HG02970 (cell line): ENCODE results near the gene SPATA33.
A peak's percentile ranks its signal among the peaks of the same experiment; 100 is the strongest.
"Not testable (repeated sequence)": the region's sequence is repeated elsewhere in the genome, so short reads cannot be mapped to it uniquely, and the experiment has no call there.

Experiments
- ATAC-seq: cut with Tn5 transposase; IDR thresholded peaks from one replicate; pipeline ENCODE4 v1.9.1; 2021; ENCODE audit warnings: mild to moderate bottlenecking, moderate library complexity, moderate number of reproducible peaks; ENCODE audit not compliant: unreplicated experiment, low FRiP score

Gene SPATA33

GRCh38 chr16:89691231-89691985, 33.8 kb downstream of the SPATA33 start:
- no peak for ATAC-seq

GRCh38 chr16:89691986-89692569, 34.4 kb downstream of the SPATA33 start:
- no peak for ATAC-seq

- no peak for ATAC-seq
These were observed 35.7 kb downstream of the SPATA33 start for GRCh38 chr16:89693289-89693731.

DNA sequence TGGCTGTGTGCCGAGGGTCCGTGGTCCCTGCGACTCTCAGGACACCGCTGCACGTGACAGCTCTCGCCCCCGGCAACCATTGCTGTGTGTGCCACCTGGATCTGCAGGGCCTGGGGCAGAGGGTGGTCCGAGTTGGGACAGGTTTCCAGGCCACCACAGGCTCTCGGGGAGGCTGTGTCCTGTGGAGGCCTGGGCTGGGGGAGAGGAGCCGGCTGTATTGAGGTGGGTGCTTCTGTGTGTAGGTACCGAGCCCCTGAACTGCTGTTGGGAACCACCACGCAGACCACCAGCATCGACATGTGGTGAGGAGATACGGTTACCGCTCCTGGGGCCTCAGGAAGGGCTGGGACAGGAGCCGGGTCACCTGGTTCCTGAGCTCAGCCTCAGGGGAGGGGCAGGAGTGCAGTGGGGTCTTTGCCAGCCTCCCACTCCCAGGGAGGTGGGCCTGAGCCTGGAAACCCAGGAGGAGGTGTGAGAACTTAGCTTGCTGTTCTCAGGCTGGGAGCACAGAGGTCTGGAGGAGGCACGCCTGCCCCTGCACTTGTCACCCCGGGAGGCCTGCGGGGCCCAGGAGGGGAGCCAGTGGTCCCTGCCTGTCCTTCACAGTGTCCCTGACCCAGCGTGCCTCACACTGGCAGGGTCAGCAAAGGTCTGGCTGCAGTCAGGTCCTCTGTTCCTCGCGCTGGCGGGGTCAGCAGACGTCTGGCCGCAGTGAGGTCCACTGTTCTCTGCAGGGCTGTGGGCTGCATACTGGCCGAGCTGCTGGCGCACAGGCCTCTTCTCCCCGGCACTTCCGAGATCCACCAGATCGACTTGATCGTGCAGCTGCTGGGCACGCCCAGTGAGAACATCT, 36.5 kb downstream of the SPATA33 start:
- no peak for ATAC-seq

- ATAC-seq: not testable (repeated sequence)
These were observed 37.1 kb downstream of the SPATA33 start for GRCh38 chr16:89694784-89695085.

DNA sequence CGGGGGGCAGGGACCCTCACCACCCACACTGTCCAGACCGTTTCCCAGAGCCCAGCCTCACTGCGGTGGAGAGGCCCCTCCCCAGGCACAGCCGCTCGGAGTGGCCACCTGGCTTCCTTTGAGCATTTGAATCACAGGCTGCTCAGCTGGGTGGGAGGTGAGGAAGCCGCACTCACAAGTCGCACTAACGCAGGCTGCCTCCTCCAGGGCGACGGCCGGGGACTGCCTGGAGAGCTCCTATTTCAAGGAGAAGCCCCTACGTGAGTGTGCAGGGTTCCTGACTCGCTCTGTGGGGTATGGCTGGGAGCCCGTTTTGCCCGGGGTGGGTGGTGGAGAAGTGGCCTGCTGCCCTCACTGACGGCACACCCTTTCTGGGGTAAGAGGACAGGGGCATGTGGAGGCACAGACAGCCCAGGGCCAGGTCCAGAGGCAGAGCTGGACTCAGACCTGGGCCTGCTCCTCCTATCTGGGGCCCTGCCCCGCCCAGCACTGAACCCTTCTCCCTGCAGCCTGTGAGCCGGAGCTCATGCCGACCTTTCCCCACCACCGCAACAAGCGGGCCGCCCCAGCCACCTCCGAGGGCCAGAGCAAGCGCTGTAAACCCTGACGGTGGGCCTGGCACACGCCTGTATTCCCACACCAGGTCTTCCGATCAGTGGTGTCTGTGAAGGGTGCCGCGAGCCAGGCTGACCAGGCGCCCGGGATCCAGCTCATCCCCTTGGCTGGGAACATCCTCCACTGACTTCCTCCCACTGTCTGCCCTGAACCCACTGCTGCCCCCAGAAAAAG, 37.6 kb downstream of the SPATA33 start:
- no peak for ATAC-seq

GRCh38 chr16:89695875-89696669, 38.4 kb downstream of the SPATA33 start:
- no peak for ATAC-seq

GRCh38 chr16:89696670-89697128, 39.1 kb downstream of the SPATA33 start:
- no peak for ATAC-seq

- ATAC-seq: no peak
These were observed 39.6 kb downstream of the SPATA33 start for GRCh38 chr16:89697161-89697615.

DNA sequence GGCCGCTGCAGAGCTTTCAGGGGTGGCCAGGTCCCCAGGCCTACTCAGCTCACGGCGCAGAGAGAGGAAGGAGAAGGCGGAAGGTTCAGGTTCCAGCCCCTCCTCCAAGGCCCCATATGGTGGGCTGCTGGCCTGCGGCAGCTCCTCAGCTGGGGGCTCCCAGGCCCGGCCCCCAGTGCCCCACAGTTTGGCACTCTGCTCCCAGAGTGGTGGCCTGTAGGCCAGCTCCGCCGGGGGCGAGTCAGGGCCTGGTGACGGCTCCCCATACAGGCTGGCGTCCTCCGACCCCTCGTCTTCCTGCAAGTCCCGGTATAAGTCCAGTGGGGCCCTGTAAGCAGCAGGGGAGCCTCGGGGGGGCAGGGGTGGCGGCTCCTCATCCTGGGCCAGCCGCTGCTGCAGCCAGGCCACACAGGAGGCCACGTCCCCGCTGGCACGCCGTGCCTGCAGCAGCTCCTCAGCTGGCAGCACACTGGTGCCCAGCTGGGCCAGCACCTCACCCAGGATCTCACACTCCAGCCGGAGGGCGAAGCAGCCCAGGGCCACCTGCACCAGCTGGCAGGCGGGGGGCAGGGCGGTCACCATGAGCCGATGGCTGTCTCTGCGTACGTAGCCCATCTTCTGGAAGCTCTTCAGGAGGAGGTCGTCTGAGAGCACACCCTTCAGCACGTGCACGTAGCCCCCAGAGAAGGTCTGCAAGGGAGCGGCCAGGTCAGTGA, 40.1 kb downstream of the SPATA33 start:
- no peak for ATAC-seq

DNA sequence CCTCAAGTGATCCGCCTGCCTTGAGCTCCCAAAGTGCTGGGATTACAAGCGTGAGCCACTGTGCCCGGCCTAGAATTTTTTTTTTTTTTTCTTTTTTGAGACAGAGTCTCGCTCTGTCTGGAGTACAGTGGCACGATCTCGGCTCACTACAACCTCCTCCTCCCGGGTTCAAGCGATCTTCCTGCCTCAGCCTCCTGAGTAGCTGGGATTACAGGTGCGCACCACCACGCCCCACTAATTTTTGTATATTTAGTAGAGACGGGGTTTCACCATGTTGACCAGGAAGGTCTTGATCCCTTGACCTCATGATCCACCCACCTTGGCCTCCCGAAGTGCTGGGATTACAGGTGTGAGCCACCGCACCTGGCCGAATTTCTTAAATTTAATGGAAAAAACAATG, 41.1 kb downstream of the SPATA33 start:
- not testable (repeated sequence) for ATAC-seq

GRCh38 chr16:89699629-89700099, 42.0 kb downstream of the SPATA33 start:
- ATAC-seq: not testable (repeated sequence)

DNA sequence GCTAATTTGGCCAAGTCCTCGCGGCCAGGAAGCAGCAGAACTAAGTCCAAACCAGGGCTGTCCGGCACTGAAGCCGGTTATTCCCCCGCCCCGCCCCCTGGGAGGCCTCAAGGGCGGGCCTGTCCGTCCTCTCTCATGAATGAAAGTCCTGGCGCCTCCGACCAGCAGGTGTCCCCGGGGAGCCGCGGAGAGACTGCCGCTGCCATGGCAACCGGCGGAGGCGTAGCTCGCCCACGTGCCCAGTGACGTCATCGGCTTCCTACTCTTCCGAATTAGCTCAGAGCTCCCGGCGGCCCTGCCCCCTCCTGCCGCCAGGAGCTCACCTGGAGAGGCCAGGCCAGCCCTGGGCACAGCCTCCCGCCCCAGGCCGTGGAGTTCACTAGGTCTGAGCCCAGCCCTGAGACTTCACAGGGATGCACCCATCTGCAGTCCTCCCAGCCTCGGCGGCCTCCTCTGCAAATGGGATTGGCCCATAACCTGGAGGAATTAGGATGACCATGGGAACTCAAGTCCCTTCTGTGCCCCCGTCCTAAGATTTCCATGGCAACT, 42.5 kb downstream of the SPATA33 start:
- peak; percentile 44 for ATAC-seq

- ATAC-seq: no peak
These were observed 43.2 kb downstream of the SPATA33 start for GRCh38 chr16:89700649-89701424.

DNA sequence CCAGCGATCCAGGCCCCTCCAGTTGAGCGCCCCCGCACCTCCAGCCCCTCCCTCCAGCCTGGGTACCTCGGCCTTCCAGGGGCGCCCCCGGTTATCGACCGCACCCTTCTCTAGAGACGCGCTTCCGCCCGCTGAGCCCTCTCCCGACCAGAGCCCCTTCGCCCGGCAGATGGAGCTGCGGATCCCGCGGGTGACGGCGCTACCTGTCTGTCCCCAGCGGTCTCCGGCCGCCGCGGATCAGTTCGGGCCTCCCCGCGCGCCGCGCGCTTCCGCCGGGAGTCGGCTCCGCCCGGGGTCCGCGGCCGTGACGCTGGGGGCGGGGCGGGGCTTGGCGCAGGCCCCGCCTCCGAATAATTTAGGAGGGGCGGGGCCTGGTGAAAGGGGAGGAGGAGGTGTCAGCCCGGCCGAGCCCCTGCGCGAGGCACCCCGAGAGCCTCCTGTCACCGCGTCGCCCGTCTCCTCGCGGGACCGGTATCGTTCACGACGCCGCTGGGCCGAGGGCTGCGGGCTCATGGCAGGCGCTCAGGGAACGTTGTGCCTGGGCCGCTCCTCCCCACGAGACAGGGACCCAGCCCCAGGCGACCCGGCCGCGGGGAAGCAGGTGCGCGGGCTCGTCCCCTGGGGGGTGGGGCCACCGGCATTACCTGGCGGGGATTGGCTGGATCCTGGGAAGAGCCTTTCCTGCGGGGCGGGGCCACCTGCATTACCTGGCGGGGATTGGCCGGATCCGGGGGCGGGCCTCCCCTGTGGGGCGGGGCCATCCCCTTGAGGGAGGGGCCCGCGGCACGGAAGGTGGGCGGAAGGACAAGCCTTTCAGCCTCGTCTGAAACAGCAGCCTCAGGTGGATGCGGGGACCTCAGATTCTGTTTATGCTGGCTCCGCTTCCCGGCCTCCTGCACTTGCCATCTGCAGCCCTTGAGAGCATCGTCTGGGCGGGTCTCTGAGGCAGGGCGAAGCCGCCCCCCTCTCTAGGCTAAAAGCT, 44.1 kb downstream of the SPATA33 start, which contains the start of gene SPATA2L:
Gene SPATA2L (minus strand): TSS at position 281 of the 982 bp plus-strand sequence. CDS start 473 bp downstream, outside the sequence.
- peak; percentile 63 for ATAC-seq

DNA sequence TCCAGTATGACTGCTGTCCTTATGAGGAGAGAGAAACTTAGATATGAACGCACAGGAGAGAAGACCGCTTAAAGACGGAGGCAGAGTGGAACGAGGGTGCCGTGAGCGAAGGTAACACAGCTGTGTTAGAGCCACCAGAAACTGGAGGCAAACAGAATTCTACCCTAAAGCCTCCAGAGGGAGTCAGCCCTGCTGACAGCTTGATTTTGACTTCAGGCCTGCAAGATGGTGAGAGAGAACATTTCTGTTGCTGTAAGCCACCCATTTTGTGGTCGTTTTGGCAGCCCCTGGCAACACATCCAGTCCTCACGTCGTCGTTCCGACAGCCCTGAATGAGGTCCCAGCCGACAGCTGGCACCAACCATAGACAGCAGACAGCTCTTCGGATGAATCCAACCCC, 46.6 kb downstream of the SPATA33 start:
- no peak for ATAC-seq
